Activated T-helper 2 cell treated with anti-CD3 and anti-CD28 coated beads, Interferon-gamma antibody, Interleukin-2, Interleukin-4, amounts not matched to agents 10 μg/mL and 5 μg/mL and 100 μg/mL, durations not matched to agents 14 hours and 24 hours and 36 hours (primary cell): ENCODE data around the gene SRD5A1. TPM values are rescaled to one million over a fixed set of nuclear protein-coding genes. Genes with fewer than 3 reads are reported as not detected.
A peak's percentile ranks its signal among the peaks of the same experiment; 100 is the strongest.

Experiments used
- DNase-seq: peaks from one replicate; pipeline ENCODE4 v3.0.0; 2021; ENCODE audit warnings: low spot score
- H3K27ac Mint-ChIP-seq: one replicate; pipeline ENCODE4 v1.8.0; 2021; ENCODE audit warnings: mixed read lengths
- H3K27me3 Mint-ChIP-seq: one replicate; pipeline ENCODE4 v1.8.0; 2021; ENCODE audit warnings: low read depth, mixed read lengths
- H3K36me3 Mint-ChIP-seq: one replicate; pipeline ENCODE4 v1.8.0; 2021; ENCODE audit warnings: low read depth, mixed read lengths
- H3K4me1 Mint-ChIP-seq: one replicate; pipeline ENCODE4 v1.8.0; 2021; ENCODE audit warnings: low read depth, mixed read lengths
- H3K4me3 Mint-ChIP-seq: one replicate; pipeline ENCODE4 v1.8.0; 2021; ENCODE audit warnings: low read depth, mild to moderate bottlenecking, moderate library complexity, mixed read lengths
- H3K9me3 Mint-ChIP-seq: one replicate; pipeline ENCODE4 v1.8.0; 2021; ENCODE audit warnings: mixed read lengths
- intact Hi-C: fragments of 100-400 bp; cut with micrococcal nuclease; formaldehyde crosslinking; loops from one replicate; pipeline ENCODE4 v1.15.1; 2023
- total RNA-seq: library from RNA; stranded (reverse); gene quantifications from 2 replicates; pipeline ENCODE4 v1.2.3, GENCODE V29; 2022

Gene SRD5A1
- total RNA-seq, result 15.3 and 16.0 TPM in 2 replicates

GRCh38 chr5:6632888-6633468 is at the start of gene SRD5A1, which contains the start of gene NSUN2:
TSS of gene SRD5A1 (plus strand) at chr5:6633440. CDS start at chr5:6633577, 137 bp downstream.
TSS of gene NSUN2 (minus strand) at chr5:6633044. CDS start at chr5:6632979, 65 bp downstream.
- H3K36me3 Mint-ChIP-seq, result peaks cover 42% of the 10 kb centered on the region
- peaks cover 28% of the 10 kb centered on the region for H3K4me1 Mint-ChIP-seq
- H3K4me3 Mint-ChIP-seq, result peak within 1 kb of the TSS; percentile 94
- peak; percentile 89 for DNase-seq
- H3K27ac Mint-ChIP-seq, result peak within 1 kb of the TSS; percentile 98
- no peaks in the 10 kb centered on the region for H3K9me3 Mint-ChIP-seq
- no peaks in the 10 kb centered on the region for H3K27me3 Mint-ChIP-seq
- intact Hi-C loops, result loop anchor here (1.0 to 10.0 kb wide), 7 partner anchors 80 to 1232 kb away; partner anchors contain the start of genes FASTKD3, ICE1, MED10 and MTRR

- DNase-seq, result no peak
- Mint-ChIP-seq H3K9me3 (no peaks in the 10 kb centered on the region), H3K27me3 (peaks cover 60% of the 10 kb centered on the region), H3K4me3 (peak overlapping the region; percentile 40), H3K36me3 (no peaks in the 10 kb centered on the region), H3K4me1 (no peaks in the 10 kb centered on the region), H3K27ac (no peak overlapping the region)
- intact Hi-C loops, result no loop called here
Observed at GRCh38 chr5:6584101-6584645, 49.1 kb upstream of the SRD5A1 start.

GRCh38 chr5:6584727-6585126 is 48.5 kb upstream of the SRD5A1 start:
- no peak for DNase-seq
- H3K27me3 Mint-ChIP-seq, result peaks cover 58% of the 10 kb centered on the region

GRCh38 chr5:6585168-6585567 is 48.1 kb upstream of the SRD5A1 start:
- Mint-ChIP-seq H3K27ac (no peak overlapping the region), H3K9me3 (no peaks in the 10 kb centered on the region), H3K27me3 (peaks cover 59% of the 10 kb centered on the region), H3K4me3 (no peak overlapping the region), H3K36me3 (no peaks in the 10 kb centered on the region), H3K4me1 (no peaks in the 10 kb centered on the region)
- no peak for DNase-seq
- intact Hi-C loops, result no loop called here

More at GRCh38 chr5:6584727-6585126, 48.5 kb upstream of the SRD5A1 start:
- Mint-ChIP-seq H3K36me3 (no peaks in the 10 kb centered on the region), H3K27ac (no peak overlapping the region), H3K4me1 (no peaks in the 10 kb centered on the region), H3K9me3 (no peaks in the 10 kb centered on the region), H3K4me3 (no peak overlapping the region)
- intact Hi-C loops, result no loop called here

GRCh38 chr5:6585939-6586646 is 47.1 kb upstream of the SRD5A1 start:
- Mint-ChIP-seq H3K4me1 (no peaks in the 10 kb centered on the region), H3K27ac (no peak overlapping the region), H3K36me3 (no peaks in the 10 kb centered on the region), H3K27me3 (peaks cover 56% of the 10 kb centered on the region), H3K4me3 (no peak overlapping the region), H3K9me3 (no peaks in the 10 kb centered on the region)
- no peak for DNase-seq
- intact Hi-C loops, result no loop called here

GRCh38 chr5:6586647-6587042 is 46.6 kb upstream of the SRD5A1 start:
- no peak overlapping the region for H3K4me3 Mint-ChIP-seq
- H3K27me3 Mint-ChIP-seq, result peaks cover 53% of the 10 kb centered on the region
- H3K27ac Mint-ChIP-seq, result no peak overlapping the region
- no peaks in the 10 kb centered on the region for H3K4me1 Mint-ChIP-seq
- H3K9me3 Mint-ChIP-seq, result no peaks in the 10 kb centered on the region
- intact Hi-C loops, result no loop called here
- DNase-seq, result no peak
- no peaks in the 10 kb centered on the region for H3K36me3 Mint-ChIP-seq

- no peaks in the 10 kb centered on the region for H3K9me3 Mint-ChIP-seq
Observed at GRCh38 chr5:6587171-6587570, 46.1 kb upstream of the SRD5A1 start.

GRCh38 chr5:6590581-6590980 is 42.7 kb upstream of the SRD5A1 start:
- Mint-ChIP-seq H3K36me3 (no peaks in the 10 kb centered on the region), H3K4me1 (no peaks in the 10 kb centered on the region), H3K9me3 (no peaks in the 10 kb centered on the region), H3K27me3 (peaks cover 25% of the 10 kb centered on the region), H3K4me3 (no peak overlapping the region), H3K27ac (no peak overlapping the region)
- DNase-seq, result no peak
- intact Hi-C loops, result no loop called here

More at GRCh38 chr5:6587171-6587570, 46.1 kb upstream of the SRD5A1 start:
- H3K4me1 Mint-ChIP-seq, result no peaks in the 10 kb centered on the region
- intact Hi-C loops, result no loop called here
- H3K27me3 Mint-ChIP-seq, result peaks cover 49% of the 10 kb centered on the region
- no peak for DNase-seq
- no peak overlapping the region for H3K4me3 Mint-ChIP-seq
- H3K27ac Mint-ChIP-seq, result no peak overlapping the region
- no peaks in the 10 kb centered on the region for H3K36me3 Mint-ChIP-seq

- H3K27ac Mint-ChIP-seq, result no peak overlapping the region
- H3K4me1 Mint-ChIP-seq, result no peaks in the 10 kb centered on the region
- no peaks in the 10 kb centered on the region for H3K9me3 Mint-ChIP-seq
- peaks cover 22% of the 10 kb centered on the region for H3K27me3 Mint-ChIP-seq
- peaks cover 6% of the 10 kb centered on the region for H3K36me3 Mint-ChIP-seq
- intact Hi-C loops, result no loop called here
- DNase-seq, result no peak
- no peak overlapping the region for H3K4me3 Mint-ChIP-seq
Observed at GRCh38 chr5:6591671-6592288, 41.5 kb upstream of the SRD5A1 start.

GRCh38 chr5:6592601-6593000 is 40.6 kb upstream of the SRD5A1 start:
- Mint-ChIP-seq H3K27ac (no peak overlapping the region), H3K36me3 (peaks cover 14% of the 10 kb centered on the region), H3K9me3 (no peaks in the 10 kb centered on the region), H3K4me1 (no peaks in the 10 kb centered on the region), H3K4me3 (no peak overlapping the region), H3K27me3 (peaks cover 19% of the 10 kb centered on the region)
- intact Hi-C loops, result no loop called here
- no peak for DNase-seq

GRCh38 chr5:6593148-6594016 is 39.9 kb upstream of the SRD5A1 start:
- H3K27me3 Mint-ChIP-seq, result peaks cover 18% of the 10 kb centered on the region

GRCh38 chr5:6594066-6594465 is 39.2 kb upstream of the SRD5A1 start:
- peaks cover 12% of the 10 kb centered on the region for H3K27me3 Mint-ChIP-seq
- no peak overlapping the region for H3K27ac Mint-ChIP-seq
- H3K4me1 Mint-ChIP-seq, result no peaks in the 10 kb centered on the region
- intact Hi-C loops, result no loop called here
- no peaks in the 10 kb centered on the region for H3K9me3 Mint-ChIP-seq
- no peak for DNase-seq
- H3K36me3 Mint-ChIP-seq, result peaks cover 25% of the 10 kb centered on the region
- no peak overlapping the region for H3K4me3 Mint-ChIP-seq

More at GRCh38 chr5:6593148-6594016, 39.9 kb upstream of the SRD5A1 start:
- H3K9me3 Mint-ChIP-seq, result no peaks in the 10 kb centered on the region
- H3K4me1 Mint-ChIP-seq, result no peaks in the 10 kb centered on the region
- H3K27ac Mint-ChIP-seq, result no peak overlapping the region
- H3K36me3 Mint-ChIP-seq, result peaks cover 20% of the 10 kb centered on the region
- intact Hi-C loops, result no loop called here
- H3K4me3 Mint-ChIP-seq, result no peak overlapping the region
- DNase-seq, result no peak
